Fibroblast of lung (primary cell): Measurements from ENCODE around the gene GAK. TPM values are rescaled to one million over a fixed set of nuclear protein-coding genes. Genes with fewer than 3 reads are reported as not detected.

Source experiments
- DNase-seq, 2 donors: peaks; one replicate each; pipeline versions ENCODE4 v3.0.0 to v3.0.0-alpha.2; 2010; ENCODE audit warnings: low read depth in 2 of 2
- H2AFZ ChIP-seq: 2 replicates; pipeline ENCODE4 v1.5.1; 2012; ENCODE audit warnings: low read length, control low read depth, inconsistent platforms
- H3K27ac ChIP-seq: 2 replicates; pipeline ENCODE4 v1.5.1; 2011; ENCODE audit warnings: low read length, control low read depth; ENCODE audit not compliant: insufficient read depth
- H3K27me3 ChIP-seq: 2 replicates; pipeline ENCODE4 v1.5.1; 2011; ENCODE audit warnings: mild to moderate bottlenecking, low read length; ENCODE audit not compliant: control insufficient read depth, insufficient read depth
- H3K36me3 ChIP-seq: 2 replicates; pipeline ENCODE4 v1.5.1; 2011; ENCODE audit warnings: low read length; ENCODE audit not compliant: control insufficient read depth, insufficient read depth
- H3K4me1 ChIP-seq: 2 replicates; pipeline ENCODE4 v1.5.1; 2011; ENCODE audit warnings: low read length; ENCODE audit not compliant: control insufficient read depth, insufficient read depth; ENCODE audit errors: extremely low read depth
- H3K4me2 ChIP-seq: 2 replicates; pipeline ENCODE4 v1.5.1; 2011; ENCODE audit warnings: low read length, control low read depth; ENCODE audit not compliant: insufficient read depth; ENCODE audit errors: extremely low read depth
- H3K4me3 ChIP-seq, 4 experiments: fragments of 200-600 bp in 1 of 4; sonication (generic) in 1 of 4; replicated peaks in 1 of 4; 2 replicates each; pipeline ENCODE4 v1.5.1; 2011 to 2016; ENCODE audit warnings: low read length in 4 of 4, low read depth in 3 of 4, mild to moderate bottlenecking in 3 of 4, control low read depth in 2 of 4, inconsistent platforms in 1 of 4, mixed read lengths in 1 of 4; ENCODE audit not compliant: insufficient read depth in 1 of 4; ENCODE audit errors: control extremely low read depth in 1 of 4
- H3K79me2 ChIP-seq: 2 replicates; pipeline ENCODE4 v1.5.1; 2012; ENCODE audit warnings: mild to moderate bottlenecking, low read length, inconsistent platforms; ENCODE audit not compliant: control insufficient read depth, insufficient read depth
- H3K9ac ChIP-seq: 2 replicates; pipeline ENCODE4 v1.5.1; 2011; ENCODE audit warnings: mild to moderate bottlenecking, low read length, control low read depth; ENCODE audit not compliant: insufficient read depth
- H3K9me3 ChIP-seq: 2 replicates; pipeline ENCODE4 v1.5.1; 2012; ENCODE audit warnings: low read depth, low read length; ENCODE audit not compliant: control insufficient read depth, insufficient read depth
- H4K20me1 ChIP-seq: 2 replicates; pipeline ENCODE4 v1.5.1; 2011; ENCODE audit warnings: low read length; ENCODE audit not compliant: control insufficient read depth, insufficient read depth; ENCODE audit errors: extremely low read depth
- EZH2 ChIP-seq: IDR thresholded peaks from 2 replicates; pipeline ENCODE4 v1.5.1; 2012; ENCODE audit warnings: low read length, control low read depth, mild to moderate bottlenecking; ENCODE audit errors: missing control alignments
- polyA plus RNA-seq, 2 donors: library from polyadenylated mRNA; depleted of rRNA in 1 of 2; stranded (reverse) in 1 of 2; unstranded in 1 of 2; fragments of >200 nt; gene quantifications; 2 replicates each; pipeline ENCODE4 v1.2.1, GENCODE V29; 2011 to 2012; ENCODE audit warnings: missing spikeins in 1 of 2
- total RNA-seq: library from RNA; depleted of rRNA; stranded (reverse); fragments of >200 nt; gene quantifications from 2 replicates; pipeline ENCODE4 v1.2.1, GENCODE V29; 2014
- TF ChIP-seq, protein P1 (sequence below), 2 donors: IDR thresholded peaks in 1 of 2; conservative IDR thresholded peaks in 1 of 2; 1 replicate in 1 of 2; 2 replicates in 1 of 2; pipeline ENCODE4 v1.5.1; 2011 to 2012; ENCODE audit warnings: low read length in 2 of 2, control low read depth in 1 of 2, inconsistent platforms in 1 of 2, low read depth in 1 of 2, mild to moderate bottlenecking in 1 of 2

The GAK gene
- total and polyA plus RNA-seq, 2 donors (not counting 1 experiment from before 2014, with no cell fraction given), result 10.1 to 48.2 TPM

GRCh38 chr4:839675-840443 lies 92.3 kb downstream of the GAK start:
- no peak overlapping the region for H3K4me3 ChIP-seq
- peak in 1 of 2 donors; percentile 27 for DNase-seq
- no peak overlapping the region for H2AFZ ChIP-seq
- H3K4me2 ChIP-seq, result no peak overlapping the region
- no peaks in the 10 kb centered on the region for H3K27me3 ChIP-seq
- no peaks in the 10 kb centered on the region for H3K36me3 ChIP-seq
- H3K9ac ChIP-seq, result no peak overlapping the region
- TF ChIP-seq, protein P1, sequence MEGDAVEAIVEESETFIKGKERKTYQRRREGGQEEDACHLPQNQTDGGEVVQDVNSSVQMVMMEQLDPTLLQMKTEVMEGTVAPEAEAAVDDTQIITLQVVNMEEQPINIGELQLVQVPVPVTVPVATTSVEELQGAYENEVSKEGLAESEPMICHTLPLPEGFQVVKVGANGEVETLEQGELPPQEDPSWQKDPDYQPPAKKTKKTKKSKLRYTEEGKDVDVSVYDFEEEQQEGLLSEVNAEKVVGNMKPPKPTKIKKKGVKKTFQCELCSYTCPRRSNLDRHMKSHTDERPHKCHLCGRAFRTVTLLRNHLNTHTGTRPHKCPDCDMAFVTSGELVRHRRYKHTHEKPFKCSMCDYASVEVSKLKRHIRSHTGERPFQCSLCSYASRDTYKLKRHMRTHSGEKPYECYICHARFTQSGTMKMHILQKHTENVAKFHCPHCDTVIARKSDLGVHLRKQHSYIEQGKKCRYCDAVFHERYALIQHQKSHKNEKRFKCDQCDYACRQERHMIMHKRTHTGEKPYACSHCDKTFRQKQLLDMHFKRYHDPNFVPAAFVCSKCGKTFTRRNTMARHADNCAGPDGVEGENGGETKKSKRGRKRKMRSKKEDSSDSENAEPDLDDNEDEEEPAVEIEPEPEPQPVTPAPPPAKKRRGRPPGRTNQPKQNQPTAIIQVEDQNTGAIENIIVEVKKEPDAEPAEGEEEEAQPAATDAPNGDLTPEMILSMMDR (conservative IDR thresholded peaks at IDR 0.05 in 1 of 2, IDR thresholded peaks at IDR 0.05 in 1 of 2; ENCODE audit: low read depth in 1 of 2, low read length in 2 of 2), result no peak
- no peak for TF ChIP-seq EZH2
- no peaks in the 10 kb centered on the region for H4K20me1 ChIP-seq
- H3K27ac ChIP-seq, result no peak overlapping the region
- H3K4me1 ChIP-seq, result no peaks in the 10 kb centered on the region
- H3K9me3 ChIP-seq, result no peaks in the 10 kb centered on the region
- no peaks in the 10 kb centered on the region for H3K79me2 ChIP-seq

- H4K20me1 ChIP-seq, result no peaks in the 10 kb centered on the region
- no peaks in the 10 kb centered on the region for H3K4me1 ChIP-seq
- H3K27ac ChIP-seq, result no peak overlapping the region
- no peak overlapping the region for H3K9ac ChIP-seq
- no peak for DNase-seq
- H3K4me2 ChIP-seq, result no peak overlapping the region
- no peaks in the 10 kb centered on the region for H3K9me3 ChIP-seq
- H3K79me2 ChIP-seq, result no peaks in the 10 kb centered on the region
- no peaks in the 10 kb centered on the region for H3K27me3 ChIP-seq
- no peak for TF ChIP-seq EZH2
- TF ChIP-seq, protein P1 (conservative IDR thresholded peaks at IDR 0.05 in 1 of 2, IDR thresholded peaks at IDR 0.05 in 1 of 2; ENCODE audit: low read depth in 1 of 2, low read length in 2 of 2), result no peak
- H2AFZ ChIP-seq, result no peak overlapping the region
- H3K4me3 ChIP-seq, result no peak overlapping the region
- no peaks in the 10 kb centered on the region for H3K36me3 ChIP-seq
Measured at GRCh38 chr4:837772-838171, 94.3 kb downstream of the GAK start.

DNA sequence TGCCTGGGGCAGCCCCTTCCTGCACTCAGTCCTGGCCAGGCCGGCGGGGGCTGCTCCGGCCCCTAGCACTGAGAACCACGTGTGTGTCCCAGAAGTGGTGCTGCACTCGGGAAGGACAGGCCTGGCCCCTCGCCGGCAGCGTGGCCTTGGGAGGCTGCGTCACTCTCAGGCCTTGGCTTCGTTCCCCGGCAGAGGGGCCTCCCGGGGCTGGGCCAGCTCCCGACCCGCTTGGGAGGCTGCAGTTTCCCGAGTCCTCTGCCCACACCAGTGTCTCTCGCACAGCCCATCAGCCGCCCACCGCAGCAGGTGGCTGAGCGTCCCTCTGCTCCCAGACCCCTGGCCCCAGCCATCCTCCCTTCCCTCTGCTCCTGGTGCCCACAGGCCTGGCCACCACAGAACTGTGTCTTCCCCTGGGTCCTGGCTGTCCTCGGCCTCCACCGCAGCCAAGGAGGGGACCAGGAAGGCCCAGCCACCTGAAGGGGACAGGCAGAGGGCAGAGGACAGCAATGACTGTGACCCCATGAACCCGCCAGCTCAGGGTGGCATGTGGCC lies 95.3 kb downstream of the GAK start:
- Histone ChIP-seq H2AFZ (no peak overlapping the region), H3K36me3 (no peaks in the 10 kb centered on the region), H3K4me3 (no peak overlapping the region), H4K20me1 (no peaks in the 10 kb centered on the region), H3K27me3 (no peaks in the 10 kb centered on the region), H3K79me2 (no peaks in the 10 kb centered on the region), H3K27ac (no peak overlapping the region), H3K4me1 (no peaks in the 10 kb centered on the region), H3K4me2 (no peak overlapping the region), H3K9me3 (no peaks in the 10 kb centered on the region), H3K9ac (no peak overlapping the region)
- TF ChIP-seq, protein P1 (conservative IDR thresholded peaks at IDR 0.05 in 1 of 2, IDR thresholded peaks at IDR 0.05 in 1 of 2; ENCODE audit: low read depth in 1 of 2, low read length in 2 of 2), result no peak
- TF ChIP-seq EZH2, result no peak
- no peak for DNase-seq
